Motor neuron (in vitro differentiated cells): ENCODE measurements around the gene ARID5A. TPM values are rescaled to one million over a fixed set of nuclear protein-coding genes. Genes with fewer than 3 reads are reported as not detected.

Source experiments
- ATAC-seq, 8 experiments: fragments of 200-7000 bp; cut with Tn5 transposase; replicated peaks in 6 of 8; 2 replicates each; pipeline ENCODE4 v1.8.0; 2021; ENCODE audit warnings: mild to moderate bottlenecking in 8 of 8, moderate library complexity in 8 of 8
- H3K27ac ChIP-seq, 2 donors: fragments of 250-450 bp; sonication (Bioruptor Pico); 2 replicates each; pipeline ENCODE4 v1.9.0; 2021; ENCODE audit warnings: antibody characterized with exemption in 2 of 2, mild to moderate bottlenecking in 2 of 2, moderate library complexity in 1 of 2
- H3K4me1 ChIP-seq, 2 donors: fragments of 250-450 bp; sonication (Bioruptor Pico); replicated peaks in 1 of 2; 2 replicates each; pipeline ENCODE4 v1.6.1; 2021; ENCODE audit warnings: antibody characterized with exemption in 2 of 2, mild to moderate bottlenecking in 2 of 2, moderate library complexity in 1 of 2
- H3K4me3 ChIP-seq, 5 donors: fragments of 250-450 bp; sonication (Bioruptor Pico); 2 replicates each; pipeline ENCODE4 v1.9.0; 2021; ENCODE audit warnings: antibody characterized with exemption in 5 of 5, mild to moderate bottlenecking in 5 of 5, moderate library complexity in 4 of 5
- WGBS, 10 experiments: fragments of 450-650 bp; shearing (Covaris generic); methylation state at CpG; one replicate each; pipeline ENCODE4 v1.0.0; 2022; 5-methylcytosine and 5-hydroxymethylcytosine counted together
- in situ Hi-C, 9 experiments: fragments of 400-800 bp; cut with MboI; loops; one replicate each; pipeline ENCODE4 v1.15.0; 2021; ENCODE audit warnings: low sequenced_read_pairs in 9 of 9, low pct_unique_long_range_greater_than_20kb in 2 of 9; ENCODE audit not compliant: unreplicated experiment in 9 of 9
- total RNA-seq, 8 experiments: library from RNA; unstranded; fragments of 300-600 nt; gene quantifications; 2 replicates each; pipeline versions ENCODE4 v1.2.3 to v1.2.4, GENCODE V29; 2022

ARID5A gene
- total RNA-seq, 8 experiments from 2014 or later: 1.5 to 24.0 (median 3.0) TPM

DNA sequence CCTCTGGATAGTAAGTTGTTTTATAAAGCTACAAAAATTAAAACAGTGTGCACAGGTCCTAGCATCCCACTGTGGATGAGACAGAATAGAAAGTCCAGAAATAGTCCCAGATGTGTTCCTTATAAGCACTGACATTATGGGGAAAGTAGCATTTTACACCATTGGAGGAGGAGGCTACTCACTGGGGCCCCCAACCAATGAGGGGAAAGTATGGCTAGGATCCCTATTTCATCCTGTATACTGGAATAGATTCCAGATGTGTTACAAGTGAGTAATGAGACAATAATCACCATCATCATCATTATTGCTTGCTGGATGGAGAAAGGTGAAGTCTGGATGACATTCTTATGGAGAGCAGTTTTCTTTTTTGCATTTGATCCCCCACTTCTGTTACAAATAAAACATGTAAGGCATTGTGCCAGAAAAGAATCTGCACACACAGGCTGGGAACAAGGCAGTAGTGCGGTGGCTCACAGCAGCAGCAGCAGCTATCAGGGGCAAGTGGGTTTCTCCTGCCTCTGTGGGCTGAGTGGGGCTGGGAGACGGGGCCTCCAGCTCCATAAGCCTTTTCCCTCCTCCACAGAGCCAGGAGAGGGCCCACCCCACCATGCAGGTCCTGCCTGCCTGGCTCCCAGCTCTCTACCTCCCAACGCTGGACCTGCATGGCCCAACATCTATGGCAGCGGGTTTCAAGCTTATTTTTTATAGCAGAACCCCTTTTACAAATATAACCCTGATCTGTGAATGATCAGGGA lies 5.0 kb downstream of the ARID5A start:
- 43 to 92% (median 82%) methylated on average over 2 to 3 of the region's 4 CpGs; no CpG with 5 or more reads in 6 of the 10 experiments for WGBS, 10 experiments
- Histone ChIP-seq H3K4me3 (no peak overlapping the region), H3K27ac (no peak overlapping the region), H3K4me1 (peaks cover 2 to 11% of the 10 kb centered on the region in 2 donors)
- in situ Hi-C loops: no loop called here
- no peak for ATAC-seq

DNA sequence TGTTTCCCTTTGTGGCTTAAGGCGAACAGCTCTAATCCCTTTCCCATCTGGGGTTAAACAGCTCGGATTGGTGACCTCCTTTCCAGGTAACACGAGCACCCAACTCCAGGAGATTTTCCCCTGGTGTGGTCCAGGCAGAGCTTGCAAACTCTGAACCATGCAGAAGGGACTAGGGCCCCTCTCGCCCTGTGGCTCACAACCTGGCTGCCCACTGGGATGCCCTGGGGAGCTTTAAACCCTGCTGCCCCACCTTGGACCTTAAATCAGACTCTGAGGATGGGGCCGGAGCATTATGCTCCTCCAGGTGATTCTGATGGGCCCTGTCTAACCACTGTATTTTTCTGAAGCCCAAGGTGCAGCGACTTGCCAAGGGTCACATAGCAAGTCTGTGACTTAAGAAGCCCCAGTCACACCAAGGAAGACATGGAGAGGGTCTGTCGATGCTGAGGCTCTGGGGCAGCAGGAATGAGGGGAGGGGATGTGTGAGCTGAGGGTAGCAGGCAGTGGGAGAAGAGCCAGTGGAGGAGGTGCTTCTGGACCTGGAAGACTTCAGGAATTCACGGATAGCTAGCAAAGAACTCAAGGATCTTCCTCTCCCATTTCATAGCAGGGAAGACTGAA lies 5.9 kb downstream of the ARID5A start:
- in situ Hi-C loops: no loop called here
- WGBS, 10 experiments: 80 to 100% (median 92%) methylated on average over 1 to 3 of the region's 8 CpGs; no CpG with 5 or more reads in 3 of the 10 experiments
- H3K27ac ChIP-seq: no peak overlapping the region
- no peak overlapping the region for H3K4me3 ChIP-seq
- H3K4me1 ChIP-seq: peaks cover 2 to 13% of the 10 kb centered on the region in 2 donors
- no peak for ATAC-seq

DNA sequence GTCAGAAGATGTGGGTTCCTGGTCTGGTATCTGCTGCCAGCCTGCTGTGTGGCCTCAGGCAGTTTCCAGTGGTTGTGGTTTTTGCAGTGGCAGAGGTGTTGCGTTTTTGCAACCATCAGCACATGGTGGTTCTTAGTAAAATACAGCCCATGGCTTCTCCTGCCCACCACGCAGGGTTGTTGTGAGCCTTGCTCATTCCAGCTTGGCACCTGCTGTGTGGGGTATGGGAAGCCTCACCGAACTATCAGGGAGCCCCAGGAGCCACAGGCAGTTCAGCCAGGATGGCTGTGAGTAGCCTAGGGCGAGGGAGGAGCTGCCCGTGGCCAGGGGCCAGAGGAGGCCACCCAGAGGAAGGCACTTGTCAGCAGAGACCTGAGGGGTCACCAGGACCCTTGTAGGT lies 9.8 kb downstream of the ARID5A start:
- no peak for ATAC-seq
- H3K4me3 ChIP-seq: no peak overlapping the region
- in situ Hi-C loops: no loop called here
- 79 to 100% (median 100%) methylated on average over 1 to 3 of the region's 5 CpGs; no CpG with 5 or more reads in 6 of the 10 experiments for WGBS, 10 experiments
- H3K27ac ChIP-seq: no peak overlapping the region
- H3K4me1 ChIP-seq: peaks cover 5 to 6% of the 10 kb centered on the region in 2 donors

DNA sequence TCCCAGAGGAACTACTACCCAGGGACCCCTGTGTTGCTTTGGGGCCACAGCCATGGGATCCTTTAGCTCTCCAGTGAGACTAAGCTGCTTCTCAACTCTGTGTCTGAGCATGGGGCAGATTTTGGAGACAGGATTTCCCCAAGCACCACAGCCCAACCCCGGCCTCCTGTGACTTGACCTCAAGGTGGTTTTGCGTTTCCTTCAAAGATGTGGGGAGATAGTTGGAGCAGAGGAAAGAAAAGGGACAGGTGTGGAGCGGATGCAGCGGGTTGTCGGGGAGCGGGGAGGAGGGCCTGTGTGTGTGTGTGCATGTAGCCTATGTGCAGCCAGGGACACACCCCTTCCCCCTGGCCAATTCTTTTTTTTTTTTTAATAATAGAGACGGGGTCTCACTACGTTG lies 10.2 kb downstream of the ARID5A start:
- H3K4me3 ChIP-seq: no peak overlapping the region
- no peak overlapping the region for H3K27ac ChIP-seq
- ATAC-seq: no peak
- in situ Hi-C loops: no loop called here
- H3K4me1 ChIP-seq: peaks cover 5 to 6% of the 10 kb centered on the region in 2 donors
- WGBS, 10 experiments: 81 to 100% (median 89%) methylated on average over 1 to 5 of the region's 8 CpGs; no CpG with 5 or more reads in 6 of the 10 experiments

DNA sequence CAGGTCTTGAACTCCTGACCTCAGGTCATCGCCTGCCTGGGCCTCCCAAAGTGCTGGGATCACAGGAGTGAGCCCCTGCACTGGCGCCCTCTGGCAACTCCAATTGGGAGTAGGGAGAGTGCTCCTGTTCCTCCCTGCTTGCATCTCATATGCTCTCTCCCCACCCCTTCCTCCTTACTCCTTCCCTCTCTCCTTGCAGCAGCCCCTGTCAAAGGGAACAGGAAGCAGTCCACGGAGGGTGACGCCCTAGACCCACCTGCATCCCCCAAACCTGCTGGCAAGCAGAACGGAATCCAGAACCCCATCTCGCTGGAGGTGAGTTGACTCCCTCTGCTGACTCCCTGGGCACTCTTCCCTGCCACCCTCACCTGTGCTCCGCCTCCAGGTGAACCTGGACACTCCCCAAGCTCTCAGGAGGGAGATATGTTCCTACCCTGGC lies 10.7 kb downstream of the ARID5A start:
- Histone ChIP-seq H3K4me1 (peaks cover 5 to 6% of the 10 kb centered on the region in 2 donors), H3K27ac (no peak overlapping the region), H3K4me3 (no peak overlapping the region)
- peak in 4 of 8 experiments; percentile 15 to 47 (median 40) for ATAC-seq
- 39 to 92% (median 60%) methylated on average over 1 to 3 of the region's 7 CpGs; no CpG with 5 or more reads in 5 of the 10 experiments for WGBS, 10 experiments
- in situ Hi-C loops: no loop called here

DNA sequence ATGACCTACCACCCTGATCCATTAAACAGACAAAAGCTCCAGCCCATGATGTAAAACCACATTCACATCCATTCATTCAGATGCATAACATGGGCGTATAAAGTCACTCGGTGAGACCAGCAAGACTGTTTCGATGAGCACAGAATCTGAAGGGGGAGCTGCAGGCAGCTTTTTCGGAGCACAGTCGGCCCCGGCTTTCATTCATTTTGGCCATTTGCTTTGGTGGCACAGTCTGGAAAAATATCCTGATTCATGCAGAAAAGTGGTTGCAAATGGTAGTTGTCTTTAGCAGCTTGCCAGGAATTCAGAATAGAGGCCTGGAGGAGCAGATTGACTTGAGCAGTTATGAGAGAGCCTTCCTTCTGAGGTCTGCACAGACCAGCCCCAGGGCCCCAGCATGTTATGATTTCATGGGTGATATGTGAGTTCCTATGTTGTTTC lies 11.2 kb downstream of the ARID5A start:
- Histone ChIP-seq H3K27ac (no peak overlapping the region), H3K4me3 (no peak overlapping the region), H3K4me1 (peaks cover 5 to 6% of the 10 kb centered on the region in 2 donors)
- in situ Hi-C loops: no loop called here
- 0 to 84% (median 9%) methylated on average over 1 to 6 of the region's 6 CpGs; no CpG with 5 or more reads in 1 of the 10 experiments for WGBS, 10 experiments
- ATAC-seq: peak; percentile 4 to 85 (median 72)

DNA sequence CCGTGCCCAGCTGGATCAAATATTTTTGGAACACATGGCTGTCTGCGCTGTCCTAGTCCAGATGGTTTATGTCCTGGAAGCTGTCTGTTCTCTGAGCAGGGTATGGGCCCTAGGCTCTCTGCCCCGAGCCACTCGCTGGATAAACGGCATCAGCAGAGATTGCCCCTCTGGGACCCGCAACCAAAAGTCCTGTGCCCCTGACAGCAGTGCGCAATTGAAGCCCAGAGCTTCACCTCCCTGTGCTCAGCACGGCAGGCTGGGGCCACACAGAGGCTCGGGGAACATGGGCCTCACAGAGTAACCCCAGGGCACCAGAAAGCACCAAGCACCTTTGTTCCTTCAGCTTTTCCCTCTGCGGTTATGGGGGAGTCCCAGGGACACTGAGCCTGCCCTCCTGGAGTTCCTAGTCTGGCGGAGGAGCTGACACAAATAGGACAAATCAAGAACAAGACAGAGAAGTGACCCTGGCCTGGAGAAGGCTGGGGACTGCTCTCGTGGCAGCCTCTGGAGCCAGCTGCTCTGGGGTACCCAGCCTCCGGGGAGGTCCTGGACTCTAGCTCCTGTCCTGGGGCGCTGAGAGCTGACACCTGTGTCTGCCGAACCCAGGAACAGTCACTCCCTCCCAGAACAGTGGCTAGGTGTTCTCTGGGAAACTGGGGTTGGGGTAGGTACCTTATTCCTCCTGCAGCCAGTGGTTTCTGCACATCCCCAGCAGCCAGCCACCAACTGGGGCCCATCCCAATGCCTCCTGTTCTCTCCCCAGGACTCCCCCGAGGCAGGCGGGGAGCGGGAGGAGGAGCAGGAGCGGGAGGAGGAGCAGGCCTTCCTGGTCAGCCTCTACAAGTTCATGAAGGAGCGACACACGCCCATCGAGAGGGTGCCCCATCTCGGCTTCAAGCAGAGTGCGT lies 12.3 kb downstream of the ARID5A start:
- no peak overlapping the region for H3K27ac ChIP-seq
- peaks cover 5 to 6% of the 10 kb centered on the region in 2 donors for H3K4me1 ChIP-seq
- 67 to 97% (median 90%) methylated on average over 2 to 8 of the region's 24 CpGs; no CpG with 5 or more reads in 5 of the 10 experiments for WGBS, 10 experiments
- in situ Hi-C loops: no loop called here
- H3K4me3 ChIP-seq: no peak overlapping the region
- no peak for ATAC-seq

DNA sequence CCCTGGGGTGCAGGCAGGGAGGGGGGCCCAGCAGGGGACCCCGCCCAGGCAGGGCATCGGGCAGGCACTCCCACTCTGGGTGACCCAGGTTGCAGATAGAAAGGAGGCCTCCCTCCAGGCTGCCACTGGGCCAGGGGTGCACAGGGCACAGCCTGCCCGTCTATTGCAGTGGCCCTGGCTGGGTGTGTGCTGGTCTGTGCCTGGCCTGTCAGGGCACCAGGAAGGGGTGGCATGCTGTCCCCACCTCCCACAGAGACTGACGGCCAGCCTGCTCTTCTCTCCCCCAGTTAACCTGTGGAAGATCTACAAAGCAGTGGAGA lies 12.9 kb downstream of the ARID5A start:
- Histone ChIP-seq H3K4me1 (peaks cover 5 to 6% of the 10 kb centered on the region in 2 donors), H3K27ac (no peak overlapping the region), H3K4me3 (no peak overlapping the region)
- no CpG with 5 or more reads among the region's 4 CpGs for WGBS, 10 experiments
- in situ Hi-C loops: no loop called here
- ATAC-seq: no peak

DNA sequence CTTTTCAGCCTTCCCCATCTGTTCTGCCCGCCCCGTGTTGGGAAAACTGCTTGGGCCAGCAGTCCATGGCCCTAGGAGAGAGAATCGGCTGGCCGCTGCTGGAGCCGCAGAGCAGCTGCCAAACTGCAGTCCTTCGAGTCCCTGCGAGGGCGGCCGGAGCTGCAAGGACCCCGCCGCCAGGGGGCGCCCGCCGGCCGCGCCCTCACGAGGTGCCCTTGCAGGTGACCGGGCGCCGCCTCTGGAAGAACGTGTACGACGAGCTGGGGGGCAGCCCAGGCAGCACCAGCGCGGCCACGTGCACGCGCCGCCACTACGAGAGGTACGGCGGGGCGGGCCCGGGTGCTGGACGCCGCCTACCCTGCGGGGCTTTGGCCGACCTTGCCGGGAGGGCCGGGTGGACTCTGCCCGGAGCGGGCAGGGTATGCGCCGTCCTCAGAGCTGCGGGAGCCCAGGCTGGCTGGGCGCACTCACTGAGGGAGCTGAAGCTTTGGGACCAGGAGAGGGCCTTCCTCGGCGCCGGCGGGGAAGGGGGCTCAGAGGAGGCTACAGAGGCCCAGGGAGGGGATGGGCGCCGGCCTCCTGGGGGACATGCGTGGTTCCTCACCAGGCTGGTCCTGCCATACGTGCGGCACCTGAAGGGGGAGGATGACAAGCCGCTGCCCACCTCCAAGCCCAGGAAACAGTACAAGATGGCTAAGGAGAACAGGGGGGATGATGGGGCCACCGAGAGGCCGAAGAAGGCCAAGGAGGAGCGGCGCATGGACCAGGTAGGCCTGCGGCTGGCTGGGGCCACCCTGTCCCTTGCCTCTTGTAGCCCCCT lies 13.6 kb downstream of the ARID5A start:
- no peak overlapping the region for H3K4me3 ChIP-seq
- no peak overlapping the region for H3K27ac ChIP-seq
- in situ Hi-C loops: no loop called here
- no peak for ATAC-seq
- WGBS, 10 experiments: 80 to 100% (median 90%) methylated on average over 1 to 19 of the region's 61 CpGs; no CpG with 5 or more reads in 7 of the 10 experiments
- peaks cover 5 to 6% of the 10 kb centered on the region in 2 donors for H3K4me1 ChIP-seq

DNA sequence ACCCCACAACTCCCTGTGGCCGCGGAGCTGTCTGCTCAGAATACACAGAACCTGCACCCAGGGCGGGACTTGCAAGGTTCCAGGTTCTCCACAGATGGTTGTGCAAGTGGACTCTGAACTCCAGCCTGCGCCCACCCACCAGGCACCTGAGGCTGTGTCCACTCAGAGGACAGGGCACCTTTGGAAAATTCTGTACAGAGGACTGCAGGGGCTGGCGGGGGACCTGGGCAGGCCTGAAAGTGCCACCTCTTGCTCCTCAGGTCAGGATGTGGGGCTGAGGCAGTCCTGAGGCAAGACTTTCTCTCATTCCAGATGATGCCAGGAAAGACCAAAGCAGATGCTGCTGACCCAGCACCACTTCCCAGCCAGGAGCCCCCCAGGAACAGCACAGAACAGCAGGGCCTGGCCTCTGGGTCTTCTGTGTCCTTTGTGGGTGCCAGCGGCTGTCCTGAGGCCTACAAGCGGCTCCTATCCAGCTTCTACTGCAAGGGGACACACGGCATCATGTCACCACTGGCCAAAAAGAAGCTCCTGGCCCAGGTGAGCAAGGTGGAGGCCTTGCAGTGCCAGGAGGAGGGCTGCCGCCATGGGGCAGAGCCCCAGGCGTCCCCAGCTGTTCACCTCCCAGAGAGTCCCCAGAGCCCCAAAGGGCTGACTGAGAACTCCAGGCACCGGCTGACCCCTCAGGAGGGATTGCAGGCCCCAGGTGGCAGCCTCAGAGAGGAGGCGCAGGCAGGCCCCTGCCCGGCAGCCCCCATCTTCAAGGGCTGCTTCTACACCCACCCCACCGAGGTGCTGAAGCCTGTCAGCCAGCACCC lies 14.4 kb downstream of the ARID5A start:
- in situ Hi-C loops: no loop called here
- ATAC-seq: no peak
- Histone ChIP-seq H3K4me1 (peaks cover 5 to 6% of the 10 kb centered on the region in 2 donors), H3K4me3 (no peak overlapping the region), H3K27ac (no peak overlapping the region)
- WGBS, 10 experiments: 89 to 100% (median 100%) methylated on average over 1 to 7 of the region's 14 CpGs; no CpG with 5 or more reads in 7 of the 10 experiments

DNA sequence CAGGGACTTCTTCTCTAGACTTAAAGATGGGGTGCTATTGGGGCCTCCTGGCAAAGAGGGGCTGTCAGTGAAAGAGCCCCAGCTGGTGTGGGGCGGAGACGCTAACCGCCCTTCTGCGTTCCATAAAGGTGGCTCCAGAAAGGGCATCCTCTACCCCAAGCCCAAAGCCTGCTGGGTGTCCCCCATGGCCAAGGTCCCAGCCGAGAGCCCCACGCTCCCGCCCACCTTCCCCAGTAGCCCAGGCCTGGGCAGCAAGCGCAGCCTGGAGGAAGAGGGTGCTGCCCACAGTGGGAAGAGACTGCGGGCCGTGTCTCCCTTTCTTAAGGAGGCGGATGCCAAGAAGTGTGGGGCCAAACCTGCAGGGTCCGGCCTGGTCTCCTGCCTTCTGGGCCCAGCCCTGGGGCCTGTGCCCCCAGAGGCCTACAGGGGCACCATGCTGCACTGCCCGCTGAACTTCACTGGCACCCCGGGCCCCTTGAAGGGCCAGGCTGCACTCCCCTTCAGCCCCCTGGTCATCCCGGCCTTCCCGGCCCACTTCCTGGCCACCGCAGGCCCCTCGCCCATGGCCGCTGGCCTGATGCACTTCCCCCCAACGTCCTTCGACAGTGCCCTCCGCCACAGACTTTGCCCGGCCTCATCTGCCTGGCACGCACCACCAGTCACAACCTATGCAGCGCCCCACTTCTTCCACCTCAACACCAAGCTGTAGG lies 15.2 kb downstream of the ARID5A start:
- in situ Hi-C loops: no loop called here
- H3K4me1 ChIP-seq: peaks cover 5 to 6% of the 10 kb centered on the region in 2 donors
- 65% methylated on average over 2 of the region's 25 CpGs; no CpG with 5 or more reads in 9 of the 10 experiments for WGBS, 10 experiments
- no peak for ATAC-seq
- H3K4me3 ChIP-seq: no peak overlapping the region
- H3K27ac ChIP-seq: no peak overlapping the region
